Fibroblast of mammary gland (primary cell): Measurements from ENCODE around the gene FASLG.
"Not testable (repeated sequence)": the region's sequence is repeated elsewhere in the genome, so short reads cannot be mapped to it uniquely, and the experiment has no call there.

Experiments
- DNase-seq: peaks from one replicate; pipeline ENCODE4 v3.0.0-alpha.2; 2010; ENCODE audit warnings: low read depth
- H3K4me3 ChIP-seq: 2 replicates; pipeline ENCODE4 v1.5.1; 2011; ENCODE audit warnings: low read depth, mild to moderate bottlenecking, low read length, moderate library complexity; ENCODE audit not compliant: control insufficient read depth
- TF ChIP-seq, protein P1 (sequence below): conservative IDR thresholded peaks from 2 replicates; pipeline ENCODE4 v1.5.1; 2011; ENCODE audit warnings: low read depth, low read length, inconsistent platforms; ENCODE audit not compliant: control insufficient read depth, insufficient read depth

FASLG gene

DNA sequence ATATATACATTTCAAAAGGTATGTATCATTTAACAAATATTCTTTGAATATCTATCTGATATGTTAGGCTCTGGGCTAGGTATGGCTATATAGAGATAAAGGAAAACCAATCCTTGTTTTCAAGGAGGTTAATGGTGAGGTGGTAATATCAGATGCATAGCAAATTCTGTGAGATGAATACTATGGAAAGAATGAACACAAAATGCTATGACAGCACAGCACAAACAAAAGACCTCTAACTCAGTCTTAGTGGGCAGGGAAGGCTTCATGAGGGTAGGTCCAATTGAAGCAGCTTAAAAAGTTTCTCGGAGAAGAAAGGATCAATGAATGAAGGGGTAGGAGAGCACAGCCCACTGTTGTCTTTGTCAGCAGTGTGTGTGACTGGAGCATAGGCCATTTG lies 27.2 kb downstream of the FASLG start:
- TF ChIP-seq, protein P1, sequence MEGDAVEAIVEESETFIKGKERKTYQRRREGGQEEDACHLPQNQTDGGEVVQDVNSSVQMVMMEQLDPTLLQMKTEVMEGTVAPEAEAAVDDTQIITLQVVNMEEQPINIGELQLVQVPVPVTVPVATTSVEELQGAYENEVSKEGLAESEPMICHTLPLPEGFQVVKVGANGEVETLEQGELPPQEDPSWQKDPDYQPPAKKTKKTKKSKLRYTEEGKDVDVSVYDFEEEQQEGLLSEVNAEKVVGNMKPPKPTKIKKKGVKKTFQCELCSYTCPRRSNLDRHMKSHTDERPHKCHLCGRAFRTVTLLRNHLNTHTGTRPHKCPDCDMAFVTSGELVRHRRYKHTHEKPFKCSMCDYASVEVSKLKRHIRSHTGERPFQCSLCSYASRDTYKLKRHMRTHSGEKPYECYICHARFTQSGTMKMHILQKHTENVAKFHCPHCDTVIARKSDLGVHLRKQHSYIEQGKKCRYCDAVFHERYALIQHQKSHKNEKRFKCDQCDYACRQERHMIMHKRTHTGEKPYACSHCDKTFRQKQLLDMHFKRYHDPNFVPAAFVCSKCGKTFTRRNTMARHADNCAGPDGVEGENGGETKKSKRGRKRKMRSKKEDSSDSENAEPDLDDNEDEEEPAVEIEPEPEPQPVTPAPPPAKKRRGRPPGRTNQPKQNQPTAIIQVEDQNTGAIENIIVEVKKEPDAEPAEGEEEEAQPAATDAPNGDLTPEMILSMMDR = no peak
- no peak overlapping the region for H3K4me3 ChIP-seq
- no peak for DNase-seq

GRCh38 chr1:172688428-172689085 lies 29.7 kb downstream of the FASLG start:
- H3K4me3 ChIP-seq, DNase-seq: not testable (repeated sequence)

- peak; percentile 8 for DNase-seq
- H3K4me3 ChIP-seq = not testable (repeated sequence)
These were observed 32.0 kb downstream of the FASLG start for GRCh38 chr1:172690925-172691324.

- no peak overlapping the region for H3K4me3 ChIP-seq
- TF ChIP-seq, protein P1 = no peak
- no peak for DNase-seq
These were observed 38.7 kb downstream of the FASLG start for GRCh38 chr1:172697534-172698002.

DNA sequence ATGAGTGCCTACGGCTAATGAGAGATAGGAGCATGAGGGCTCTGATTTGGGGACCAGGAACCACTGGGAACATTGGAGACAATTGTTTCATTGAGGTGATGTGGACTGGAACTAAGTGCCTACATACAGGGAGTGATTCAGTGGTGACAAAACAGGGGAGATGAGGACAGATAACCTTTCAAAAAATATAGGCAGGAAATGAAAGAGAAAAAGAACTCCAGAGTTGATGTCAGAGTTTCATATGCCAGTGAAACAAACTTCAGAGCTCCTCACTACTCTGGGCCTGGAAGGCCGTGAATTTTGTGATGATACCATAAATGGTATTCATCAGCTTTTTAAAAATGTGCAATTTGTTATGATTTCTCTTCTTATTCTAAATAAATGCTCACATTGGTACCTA lies 39.3 kb downstream of the FASLG start:
- TF ChIP-seq, protein P1 = no peak
- DNase-seq = no peak
- no peak overlapping the region for H3K4me3 ChIP-seq

DNA sequence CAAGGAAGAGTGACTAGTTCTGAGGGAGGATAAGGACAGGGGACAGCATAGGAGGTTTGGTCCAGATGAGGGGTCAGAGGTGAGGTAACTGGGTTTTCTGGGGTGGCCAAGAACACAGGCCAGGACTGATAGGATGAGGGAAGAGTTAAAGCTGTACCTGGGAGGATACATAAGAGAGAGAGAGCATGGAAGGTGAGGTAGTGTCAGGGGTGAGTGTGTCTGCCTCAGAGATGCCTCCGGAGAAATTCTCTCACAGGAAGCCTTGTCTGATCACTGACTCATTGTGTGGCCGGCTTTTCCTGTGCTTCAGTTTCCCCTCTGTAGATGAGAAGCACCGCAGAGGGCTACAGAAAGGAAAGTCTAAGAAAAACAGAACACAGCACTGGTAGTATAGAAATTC lies 40.2 kb downstream of the FASLG start:
- TF ChIP-seq, protein P1 = no peak
- H3K4me3 ChIP-seq = no peak overlapping the region
- peak; percentile 30 for DNase-seq

GRCh38 chr1:172699695-172700227 lies 40.9 kb downstream of the FASLG start:
- DNase-seq = no peak
- TF ChIP-seq, protein P1 = no peak
- no peak overlapping the region for H3K4me3 ChIP-seq

GRCh38 chr1:172700556-172700955 lies 41.7 kb downstream of the FASLG start:
- DNase-seq = no peak
- H3K4me3 ChIP-seq = no peak overlapping the region
- TF ChIP-seq, protein P1 = no peak
